HL-60/S4 treated with phorbol 12-myristate 13-acetate at 8.2 ng/mL for 4 days and 3 days (cell line): ENCODE results near the gene SAMD4A.

Experiments
- in situ Hi-C: fragments of 300-500 bp; cut with MboI; formaldehyde crosslinking; loops from 2 replicates; pipeline ENCODE4 v1.15.0; 2022; ENCODE audit warnings: low sequenced_read_pairs

SAMD4A gene

GRCh38 chr14:54566410-54567223, at the start of gene SAMD4A:
TSS of gene SAMD4A (plus strand) at chr14:54567128. CDS start at chr14:54567917, 789 bp downstream.
- in situ Hi-C loops, result no loop called here

- in situ Hi-C loops, result no loop called here
These were observed 42.5 kb upstream of the SAMD4A start for GRCh38 chr14:54524410-54524809.

GRCh38 chr14:54528973-54529372, 38.0 kb upstream of the SAMD4A start:
- in situ Hi-C loops, result no loop called here

- in situ Hi-C loops, result no loop called here
These were observed 37.1 kb upstream of the SAMD4A start for GRCh38 chr14:54529811-54530210.

GRCh38 chr14:54532111-54533012, 34.6 kb upstream of the SAMD4A start:
- in situ Hi-C loops, result no loop called here

GRCh38 chr14:54533100-54533499, 33.8 kb upstream of the SAMD4A start:
- in situ Hi-C loops, result no loop called here

GRCh38 chr14:54535126-54535525, 31.8 kb upstream of the SAMD4A start:
- in situ Hi-C loops, result no loop called here

GRCh38 chr14:54535646-54536045, 31.3 kb upstream of the SAMD4A start:
- in situ Hi-C loops, result no loop called here

- in situ Hi-C loops, result no loop called here
These were observed 29.3 kb upstream of the SAMD4A start for GRCh38 chr14:54537651-54538050.

- in situ Hi-C loops, result no loop called here
These were observed 28.9 kb upstream of the SAMD4A start for GRCh38 chr14:54538055-54538454.

- in situ Hi-C loops, result no loop called here
These were observed 19.3 kb upstream of the SAMD4A start for GRCh38 chr14:54547583-54547982.

- in situ Hi-C loops, result no loop called here
These were observed 18.4 kb upstream of the SAMD4A start for GRCh38 chr14:54548491-54548890.

GRCh38 chr14:54549862-54550261, 17.1 kb upstream of the SAMD4A start:
- in situ Hi-C loops, result no loop called here

- in situ Hi-C loops, result no loop called here
These were observed 16.4 kb upstream of the SAMD4A start for GRCh38 chr14:54550514-54550913.

GRCh38 chr14:54554401-54554800, 12.5 kb upstream of the SAMD4A start:
- in situ Hi-C loops, result no loop called here

- in situ Hi-C loops, result no loop called here
These were observed 11.3 kb upstream of the SAMD4A start for GRCh38 chr14:54555651-54556050.

- in situ Hi-C loops, result no loop called here
These were observed 10.4 kb upstream of the SAMD4A start for GRCh38 chr14:54556535-54556934.

- in situ Hi-C loops, result no loop called here
These were observed 4.6 kb upstream of the SAMD4A start for GRCh38 chr14:54562334-54562733.

- in situ Hi-C loops, result no loop called here
These were observed 2.7 kb upstream of the SAMD4A start for GRCh38 chr14:54564071-54564867.

GRCh38 chr14:54564868-54565784, 1.8 kb upstream of the SAMD4A start:
- in situ Hi-C loops, result no loop called here
